Endodermal cell (in vitro differentiated cells): ENCODE results near the gene PLXNA2. TPM values are rescaled to one million over a fixed set of nuclear protein-coding genes. Genes with fewer than 3 reads are reported as not detected.
A peak's percentile ranks its signal among the peaks of the same experiment; 100 is the strongest.

ENCODE experiments used
- DNase-seq: peaks from one replicate; pipeline ENCODE4 v3.0.0-alpha.2; 2017
- H3K27ac ChIP-seq: 2 replicates; pipeline ENCODE4 v1.5.1; 2013; ENCODE audit warnings: mild to moderate bottlenecking, low read depth, low read length, moderate library complexity
- H3K27me3 ChIP-seq: 2 replicates; pipeline ENCODE4 v1.6.1; 2013; ENCODE audit warnings: mild to moderate bottlenecking, low read length, moderate library complexity; ENCODE audit not compliant: insufficient read depth, control insufficient read depth, poor library complexity, severe bottlenecking
- H3K36me3 ChIP-seq: 2 replicates; pipeline ENCODE4 v1.7.0; 2013; ENCODE audit warnings: mild to moderate bottlenecking, low read length, moderate library complexity; ENCODE audit not compliant: control insufficient read depth, insufficient read depth
- H3K4me1 ChIP-seq: one replicate; pipeline ENCODE4 v1.7.0; 2013; ENCODE audit warnings: low read length; ENCODE audit not compliant: control insufficient read depth, insufficient read depth
- H3K4me3 ChIP-seq: 2 replicates; pipeline ENCODE4 v1.5.1; 2013; ENCODE audit warnings: mild to moderate bottlenecking, low read length, moderate library complexity
- H3K9ac ChIP-seq: 2 replicates; pipeline ENCODE4 v1.6.1; 2013; ENCODE audit warnings: mild to moderate bottlenecking, low read length, moderate library complexity; ENCODE audit not compliant: poor library complexity, severe bottlenecking; ENCODE audit errors: extremely low read depth
- H3K9me3 ChIP-seq: 2 replicates; pipeline ENCODE4 v1.6.1; 2013; ENCODE audit warnings: mild to moderate bottlenecking, low read length, moderate library complexity; ENCODE audit not compliant: control insufficient read depth
- H3K27ac Mint-ChIP-seq: 2 replicates; pipeline ENCODE4 v1.8.0; 2020; ENCODE audit warnings: mixed read lengths
- H3K27me3 Mint-ChIP-seq: 2 replicates; pipeline ENCODE4 v1.8.0; 2021; ENCODE audit warnings: mild to moderate bottlenecking, mixed read lengths; ENCODE audit not compliant: insufficient read depth
- H3K36me3 Mint-ChIP-seq: 2 replicates; pipeline ENCODE4 v1.8.0; 2020; ENCODE audit warnings: low read depth, mixed read lengths
- H3K4me1 Mint-ChIP-seq: 2 replicates; pipeline ENCODE4 v1.8.0; 2020; ENCODE audit warnings: mixed read lengths
- H3K4me3 Mint-ChIP-seq: 2 replicates; pipeline ENCODE4 v1.8.0; 2020; ENCODE audit warnings: mild to moderate bottlenecking, moderate library complexity, mixed read lengths
- H3K9me3 Mint-ChIP-seq: 2 replicates; pipeline ENCODE4 v1.8.0; 2020; ENCODE audit warnings: mild to moderate bottlenecking, mixed read lengths
- CTCF ChIP-seq: fragments of 200-600 bp; sonication (generic); conservative IDR thresholded peaks from 2 replicates; pipeline ENCODE4 v1.5.0; 2021; ENCODE audit warnings: antibody characterized with exemption, mild to moderate bottlenecking
- WGBS, 2 experiments: methylation state at CpG; one replicate each; pipeline versions ENCODE4 v1.1.5 to v1.1.7; 2013; ENCODE audit warnings: missing lambda C conversion rate in 2 of 2, mixed read lengths in 1 of 2; ENCODE audit not compliant: insufficient coverage in 1 of 2, insufficient read length in 1 of 2; 5-methylcytosine and 5-hydroxymethylcytosine counted together
- total RNA-seq, 2 donors: library from RNA; stranded (reverse); fragmentation: NEBNext Ultra II Directional in 1 of 2; extraction: Animal tissue kit (Norgen Biotek cat#: 25700) in 1 of 2; gene quantifications; 2 replicates in 1 of 2; 3 replicates in 1 of 2; pipeline ENCODE4 v1.2.1, GENCODE V29; 2021

The PLXNA2 gene
- total RNA-seq, 2 donors from 2014 or later, result 61.2 to 86.1 TPM

GRCh38 chr1:208127284-208127683 lies 116.9 kb downstream of the PLXNA2 start:
- Mint-ChIP-seq H3K27me3 (no peaks in the 10 kb centered on the region), H3K27ac (no peak overlapping the region), H3K4me1 (peaks cover 61% of the 10 kb centered on the region), H3K4me3 (no peak overlapping the region), H3K9me3 (no peaks in the 10 kb centered on the region), H3K36me3 (peaks cover 29% of the 10 kb centered on the region)
- no peak for TF ChIP-seq CTCF
- peaks cover 18% of the 10 kb centered on the region for H3K4me1 ChIP-seq
- peaks cover 75% of the 10 kb centered on the region for H3K36me3 ChIP-seq
- no peak overlapping the region for H3K9ac ChIP-seq
- no peak for DNase-seq
- H3K9me3 ChIP-seq, result no peaks in the 10 kb centered on the region
- H3K27ac ChIP-seq, result no peak overlapping the region
- H3K4me3 ChIP-seq, result no peak overlapping the region
- 90 to 100% methylated on average over 1 to 2 of the region's 2 CpGs for WGBS, 2 experiments
- no peaks in the 10 kb centered on the region for H3K27me3 ChIP-seq

GRCh38 chr1:208126108-208126507 lies 118.1 kb downstream of the PLXNA2 start:
- Mint-ChIP-seq H3K9me3 (no peaks in the 10 kb centered on the region), H3K36me3 (peaks cover 27% of the 10 kb centered on the region), H3K27ac (no peak overlapping the region), H3K4me1 (peaks cover 49% of the 10 kb centered on the region), H3K27me3 (no peaks in the 10 kb centered on the region), H3K4me3 (no peak overlapping the region)
- Histone ChIP-seq H3K4me1 (peaks cover 11% of the 10 kb centered on the region), H3K4me3 (no peak overlapping the region), H3K27me3 (no peaks in the 10 kb centered on the region), H3K27ac (no peak overlapping the region), H3K36me3 (peaks cover 68% of the 10 kb centered on the region), H3K9me3 (no peaks in the 10 kb centered on the region), H3K9ac (no peak overlapping the region)
- 88% methylated on average over 2 of the region's 2 CpGs; no CpG with 5 or more reads in 1 of the 2 experiments for WGBS, 2 experiments
- TF ChIP-seq CTCF, result no peak
- no peak for DNase-seq

DNA sequence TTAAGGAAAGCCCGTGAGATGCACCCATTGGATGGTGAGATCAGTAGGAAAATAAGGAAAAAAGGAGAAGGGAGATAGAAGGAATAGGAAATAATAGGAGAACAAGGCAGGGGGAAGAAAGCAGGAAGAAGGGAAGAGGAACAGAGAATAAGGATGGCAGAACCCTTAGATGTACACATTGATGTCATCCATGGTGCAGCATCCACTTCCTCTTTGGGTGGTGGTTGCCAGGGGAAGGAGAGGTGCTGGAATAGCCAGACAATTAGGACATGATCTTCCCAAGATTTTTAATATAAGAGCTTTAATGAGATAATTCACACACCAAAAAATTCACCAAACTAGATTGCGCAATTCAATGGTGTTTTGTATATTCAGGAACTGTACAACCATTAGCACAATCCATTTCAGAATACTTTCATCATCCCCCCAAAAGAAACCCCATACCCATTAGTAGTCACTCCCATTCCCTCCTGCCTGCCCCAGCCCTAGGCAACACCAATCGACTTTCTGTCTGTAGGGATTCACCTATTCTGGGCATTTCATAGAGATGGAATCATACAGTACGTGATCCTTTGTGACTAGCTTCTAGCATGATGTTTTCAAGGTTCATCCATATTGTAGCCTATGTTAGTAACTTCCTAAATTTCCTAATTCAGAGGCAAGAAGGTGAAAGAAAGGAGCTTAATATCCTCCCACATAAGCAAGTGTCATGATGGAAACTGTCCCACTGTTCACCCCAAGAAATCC lies 121.4 kb downstream of the PLXNA2 start:
- H3K4me3 ChIP-seq, result peak overlapping the region; percentile 30
- no peak overlapping the region for H3K4me3 Mint-ChIP-seq
- H3K27me3 ChIP-seq, result no peaks in the 10 kb centered on the region
- H3K9me3 ChIP-seq, result no peaks in the 10 kb centered on the region
- DNase-seq, result no peak
- H3K27ac Mint-ChIP-seq, result no peak overlapping the region
- peaks cover 18% of the 10 kb centered on the region for H3K36me3 Mint-ChIP-seq
- H3K36me3 ChIP-seq, result peaks cover 52% of the 10 kb centered on the region
- H3K4me1 ChIP-seq, result peaks cover 33% of the 10 kb centered on the region
- no peak overlapping the region for H3K9ac ChIP-seq
- H3K9me3 Mint-ChIP-seq, result no peaks in the 10 kb centered on the region
- TF ChIP-seq CTCF, result no peak
- H3K4me1 Mint-ChIP-seq, result peaks cover 41% of the 10 kb centered on the region
- no peaks in the 10 kb centered on the region for H3K27me3 Mint-ChIP-seq
- 91 to 100% methylated on average over 2 to 4 of the region's 4 CpGs for WGBS, 2 experiments
- H3K27ac ChIP-seq, result no peak overlapping the region
